Esophagus muscularis mucosa (tissue), 3 donors: Measurements from ENCODE around the gene NOX1.
"Not testable (repeated sequence)": the region's sequence is repeated elsewhere in the genome, so short reads cannot be mapped to it uniquely, and the experiment has no call there.

Experiments
- CTCF ChIP-seq, 3 experiments: fragments of 200-600 bp in 2 of 3; fragments of 450-650 bp in 1 of 3; sonication (generic) in 2 of 3; IDR thresholded peaks; one replicate each; pipeline ENCODE4 v1.5.1; 2017 to 2019; ENCODE audit warnings: antibody characterized with exemption in 3 of 3, mild to moderate bottlenecking in 2 of 3, moderate library complexity in 1 of 3
- POLR2A ChIP-seq: fragments of 450-650 bp; IDR thresholded peaks from one replicate; pipeline ENCODE4 v1.6.1; 2017; ENCODE audit warnings: antibody characterized with exemption, moderate library complexity, mild to moderate bottlenecking, low read depth
- POLR2AphosphoS5 ChIP-seq, 2 donors: sonication (generic); formaldehyde crosslinking; IDR thresholded peaks; one replicate each; pipeline ENCODE4 v1.6.1; 2017; ENCODE audit warnings: antibody characterized with exemption in 2 of 2

GRCh38 chrX:100808265-100808664, 65.9 kb downstream of the NOX1 start:
- TF ChIP-seq POLR2A; CTCF (IDR thresholded peaks at IDR 0.05); POLR2AphosphoS5 (IDR thresholded peaks at IDR 0.05): not testable (repeated sequence)
